Measurements from ENCODE around the gene BUD23.

DNA sequence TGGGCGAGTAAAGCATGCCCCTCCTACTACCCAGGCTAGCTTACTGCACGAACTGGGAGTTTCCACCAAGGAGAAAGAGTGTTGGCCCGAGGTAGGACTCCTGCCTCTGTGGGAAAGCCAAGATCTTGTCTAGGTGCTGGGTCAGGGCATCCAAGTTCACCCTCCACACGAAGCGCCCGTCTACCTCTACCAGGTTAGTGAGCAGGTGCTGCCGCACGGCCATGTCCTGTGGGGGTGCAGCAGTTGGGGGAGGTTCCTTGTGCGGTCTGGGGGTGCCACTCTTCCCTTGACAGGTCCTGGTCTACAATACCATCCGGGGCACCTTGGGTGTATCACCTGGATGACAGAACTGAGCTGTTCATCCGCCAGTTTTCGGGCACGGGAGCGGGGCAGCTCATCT lies 53.5 kb downstream of the BUD23 start:
- no peak for TF ChIP-seq NR3C1 (CRISPR knock-in tag; IDR thresholded peaks at IDR 0.05)
- TF ChIP-seq HOXB6 (CRISPR knock-in tag; IDR thresholded peaks at IDR 0.05; ENCODE audit: borderline replicate concordance) = no peak
- no peak for TF ChIP-seq TEAD4 (IDR thresholded peaks at IDR 0.05; ENCODE audit: low read length)
- TF ChIP-seq TEAD4 (CRISPR knock-in tag; IDR thresholded peaks at IDR 0.05; ENCODE audit: borderline replicate concordance) = no peak
- TF ChIP-seq GATAD2B (IDR thresholded peaks at IDR 0.05; ENCODE audit: borderline replicate concordance) = no peak
